Measurements from ENCODE around the gene PPA2.

Gene PPA2

GRCh38 chr4:105503484-105503883, 29.6 kb upstream of the PPA2 start:
- no peaks in the 10 kb centered on the region for H3K4me1 ChIP-seq (ENCODE audit: insufficient read depth, low read length, severe bottlenecking)
- H3K4me2 ChIP-seq (ENCODE audit: low read length): no peak overlapping the region
- H3K4me3 ChIP-seq (ENCODE audit: low read depth, low read length, poor library complexity, severe bottlenecking): no peak overlapping the region
- no peaks in the 10 kb centered on the region for H3K79me2 ChIP-seq (ENCODE audit: insufficient read depth, low read length)
- no peak overlapping the region for H3K9ac ChIP-seq (ENCODE audit: low read length)
- H3K27ac ChIP-seq (ENCODE audit: low read depth, low read length, poor library complexity, severe bottlenecking): no peak overlapping the region
- H3K36me3 ChIP-seq (ENCODE audit: insufficient read depth, low read length): no peaks in the 10 kb centered on the region
- no peak overlapping the region for H2AFZ ChIP-seq (ENCODE audit: low read length)
- H3K9me2 ChIP-seq (ENCODE audit: low read depth, low read length): no peaks in the 10 kb centered on the region
- no peaks in the 10 kb centered on the region for H3F3A ChIP-seq (ENCODE audit: insufficient read depth, low read length)
- no peak for TF ChIP-seq EZH2 (IDR thresholded peaks at IDR 0.05; ENCODE audit: borderline replicate concordance, low read length)
- no peaks in the 10 kb centered on the region for H3K9me3 ChIP-seq (ENCODE audit: low read length)
- H3K27me3 ChIP-seq (ENCODE audit: insufficient read depth, low read length): no peaks in the 10 kb centered on the region
- no peaks in the 10 kb centered on the region for H4K20me1 ChIP-seq (ENCODE audit: insufficient read depth, low read length)

DNA sequence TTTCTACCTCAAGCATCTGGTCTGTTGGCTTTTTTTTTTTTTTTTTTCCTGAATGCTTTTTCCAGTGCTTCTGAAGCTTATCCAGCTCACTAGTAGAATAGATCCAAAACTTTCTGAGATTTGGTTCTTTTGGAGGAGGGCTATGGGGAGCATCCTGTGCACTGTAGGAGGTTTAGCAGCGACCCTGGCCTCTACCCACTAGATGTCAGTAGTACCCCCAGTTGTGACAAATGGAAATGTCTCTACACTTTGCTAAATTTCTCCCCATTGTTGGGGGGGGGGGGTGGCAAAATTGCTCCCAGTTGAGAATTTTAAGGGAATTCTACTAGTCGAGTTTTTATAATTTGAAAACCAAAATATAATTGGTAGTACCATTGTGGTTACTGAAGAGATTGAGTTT, 23.0 kb upstream of the PPA2 start:
- Histone ChIP-seq H3K9me3 (ENCODE audit: low read length) (no peaks in the 10 kb centered on the region), H2AFZ (ENCODE audit: low read length) (no peak overlapping the region), H3K79me2 (ENCODE audit: insufficient read depth, low read length) (no peaks in the 10 kb centered on the region), H3F3A (ENCODE audit: insufficient read depth, low read length) (no peaks in the 10 kb centered on the region), H3K4me1 (ENCODE audit: insufficient read depth, low read length, severe bottlenecking) (no peaks in the 10 kb centered on the region), H4K20me1 (ENCODE audit: insufficient read depth, low read length) (no peaks in the 10 kb centered on the region), H3K27ac (ENCODE audit: low read depth, low read length, poor library complexity, severe bottlenecking) (no peak overlapping the region), H3K4me3 (ENCODE audit: low read depth, low read length, poor library complexity, severe bottlenecking) (no peak overlapping the region), H3K9ac (ENCODE audit: low read length) (no peak overlapping the region), H3K9me2 (ENCODE audit: low read depth, low read length) (no peaks in the 10 kb centered on the region), H3K36me3 (ENCODE audit: insufficient read depth, low read length) (no peaks in the 10 kb centered on the region), H3K4me2 (ENCODE audit: low read length) (no peak overlapping the region), H3K27me3 (ENCODE audit: insufficient read depth, low read length) (no peaks in the 10 kb centered on the region)
- TF ChIP-seq EZH2 (IDR thresholded peaks at IDR 0.05; ENCODE audit: borderline replicate concordance, low read length): no peak
- TF ChIP-seq, protein P1, sequence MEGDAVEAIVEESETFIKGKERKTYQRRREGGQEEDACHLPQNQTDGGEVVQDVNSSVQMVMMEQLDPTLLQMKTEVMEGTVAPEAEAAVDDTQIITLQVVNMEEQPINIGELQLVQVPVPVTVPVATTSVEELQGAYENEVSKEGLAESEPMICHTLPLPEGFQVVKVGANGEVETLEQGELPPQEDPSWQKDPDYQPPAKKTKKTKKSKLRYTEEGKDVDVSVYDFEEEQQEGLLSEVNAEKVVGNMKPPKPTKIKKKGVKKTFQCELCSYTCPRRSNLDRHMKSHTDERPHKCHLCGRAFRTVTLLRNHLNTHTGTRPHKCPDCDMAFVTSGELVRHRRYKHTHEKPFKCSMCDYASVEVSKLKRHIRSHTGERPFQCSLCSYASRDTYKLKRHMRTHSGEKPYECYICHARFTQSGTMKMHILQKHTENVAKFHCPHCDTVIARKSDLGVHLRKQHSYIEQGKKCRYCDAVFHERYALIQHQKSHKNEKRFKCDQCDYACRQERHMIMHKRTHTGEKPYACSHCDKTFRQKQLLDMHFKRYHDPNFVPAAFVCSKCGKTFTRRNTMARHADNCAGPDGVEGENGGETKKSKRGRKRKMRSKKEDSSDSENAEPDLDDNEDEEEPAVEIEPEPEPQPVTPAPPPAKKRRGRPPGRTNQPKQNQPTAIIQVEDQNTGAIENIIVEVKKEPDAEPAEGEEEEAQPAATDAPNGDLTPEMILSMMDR (IDR thresholded peaks at IDR 0.05; ENCODE audit: low read length): peak; percentile 54

GRCh38 chr4:105495667-105496066, 21.8 kb upstream of the PPA2 start:
- no peaks in the 10 kb centered on the region for H3K9me3 ChIP-seq (ENCODE audit: low read length)
- peak overlapping the region; percentile 63; the same call in 1 of the 2 replicates for H2AFZ ChIP-seq (ENCODE audit: low read length)
- no peak overlapping the region for H3K27ac ChIP-seq (ENCODE audit: low read depth, low read length, poor library complexity, severe bottlenecking)
- H3K36me3 ChIP-seq (ENCODE audit: insufficient read depth, low read length): no peaks in the 10 kb centered on the region
- H3F3A ChIP-seq (ENCODE audit: insufficient read depth, low read length): no peaks in the 10 kb centered on the region
- H4K20me1 ChIP-seq (ENCODE audit: insufficient read depth, low read length): no peaks in the 10 kb centered on the region
- H3K4me3 ChIP-seq (ENCODE audit: low read depth, low read length, poor library complexity, severe bottlenecking): no peak overlapping the region
- TF ChIP-seq, protein P1 (IDR thresholded peaks at IDR 0.05; ENCODE audit: low read length): no peak
- TF ChIP-seq EZH2 (IDR thresholded peaks at IDR 0.05; ENCODE audit: borderline replicate concordance, low read length): no peak
- H3K9ac ChIP-seq (ENCODE audit: low read length): no peak overlapping the region
- no peaks in the 10 kb centered on the region for H3K27me3 ChIP-seq (ENCODE audit: insufficient read depth, low read length)
- no peaks in the 10 kb centered on the region for H3K4me1 ChIP-seq (ENCODE audit: insufficient read depth, low read length, severe bottlenecking)
- no peak overlapping the region for H3K4me2 ChIP-seq (ENCODE audit: low read length)
- H3K79me2 ChIP-seq (ENCODE audit: insufficient read depth, low read length): no peaks in the 10 kb centered on the region
- no peaks in the 10 kb centered on the region for H3K9me2 ChIP-seq (ENCODE audit: low read depth, low read length)

DNA sequence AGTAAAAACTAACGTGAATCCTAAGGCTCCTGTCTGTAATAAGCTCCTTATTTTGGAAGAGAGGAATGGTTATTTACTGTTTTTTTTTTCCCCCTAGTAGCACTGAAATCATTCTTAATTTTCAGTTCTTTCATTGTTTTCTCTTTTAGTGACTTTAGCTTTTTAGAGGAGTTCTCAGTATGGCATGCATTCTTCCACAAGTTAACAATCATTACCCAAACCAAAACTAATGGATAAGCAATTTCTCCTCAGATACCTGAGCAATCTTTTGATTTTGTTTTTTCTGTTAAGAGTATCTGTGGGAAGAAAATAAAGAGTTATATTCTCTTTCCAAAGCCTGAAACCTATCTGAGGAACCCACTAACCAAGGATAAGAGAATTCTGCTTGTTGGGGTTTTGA, 16.7 kb upstream of the PPA2 start:
- Histone ChIP-seq H4K20me1 (ENCODE audit: insufficient read depth, low read length) (no peaks in the 10 kb centered on the region), H3K4me2 (ENCODE audit: low read length) (no peak overlapping the region), H3K27me3 (ENCODE audit: insufficient read depth, low read length) (no peaks in the 10 kb centered on the region), H3K36me3 (ENCODE audit: insufficient read depth, low read length) (no peaks in the 10 kb centered on the region), H3K9me3 (ENCODE audit: low read length) (no peaks in the 10 kb centered on the region), H2AFZ (ENCODE audit: low read length) (no peak overlapping the region), H3F3A (ENCODE audit: insufficient read depth, low read length) (no peaks in the 10 kb centered on the region), H3K27ac (ENCODE audit: low read depth, low read length, poor library complexity, severe bottlenecking) (no peak overlapping the region), H3K9ac (ENCODE audit: low read length) (no peak overlapping the region), H3K4me1 (ENCODE audit: insufficient read depth, low read length, severe bottlenecking) (no peaks in the 10 kb centered on the region), H3K9me2 (ENCODE audit: low read depth, low read length) (no peaks in the 10 kb centered on the region), H3K4me3 (ENCODE audit: low read depth, low read length, poor library complexity, severe bottlenecking) (no peak overlapping the region), H3K79me2 (ENCODE audit: insufficient read depth, low read length) (no peaks in the 10 kb centered on the region)
- TF ChIP-seq EZH2 (IDR thresholded peaks at IDR 0.05; ENCODE audit: borderline replicate concordance, low read length): no peak
- TF ChIP-seq, protein P1 (IDR thresholded peaks at IDR 0.05; ENCODE audit: low read length): no peak

Data from OCI-LY1 (cell line).